GM21619 (cell line): ENCODE data around the gene RNPEPL1.
"Not testable (repeated sequence)": the region's sequence is repeated elsewhere in the genome, so short reads cannot be mapped to it uniquely, and the experiment has no call there.

Source experiments
- ATAC-seq: cut with Tn5 transposase; IDR thresholded peaks from one replicate; pipeline ENCODE4 v1.9.1; 2021; ENCODE audit not compliant: unreplicated experiment

The RNPEPL1 gene

GRCh38 chr2:240603081-240603835, 35.0 kb downstream of the RNPEPL1 start:
- no peak for ATAC-seq

GRCh38 chr2:240603846-240604245, 35.6 kb downstream of the RNPEPL1 start:
- ATAC-seq = no peak

- no peak for ATAC-seq
These were observed 36.1 kb downstream of the RNPEPL1 start for GRCh38 chr2:240604291-240604938.

GRCh38 chr2:240604939-240605716, 36.8 kb downstream of the RNPEPL1 start:
- no peak for ATAC-seq

- no peak for ATAC-seq
These were observed 37.8 kb downstream of the RNPEPL1 start for GRCh38 chr2:240605867-240606743.

- no peak for ATAC-seq
These were observed 43.4 kb downstream of the RNPEPL1 start for GRCh38 chr2:240611601-240612210.

- ATAC-seq = no peak
These were observed 45.5 kb downstream of the RNPEPL1 start for GRCh38 chr2:240613781-240614180.

GRCh38 chr2:240614391-240614790, 46.1 kb downstream of the RNPEPL1 start:
- ATAC-seq = no peak

GRCh38 chr2:240615396-240615795, 47.1 kb downstream of the RNPEPL1 start:
- no peak for ATAC-seq

GRCh38 chr2:240615820-240616547, 47.7 kb downstream of the RNPEPL1 start:
- no peak for ATAC-seq

- not testable (repeated sequence) for ATAC-seq
These were observed 48.8 kb downstream of the RNPEPL1 start for GRCh38 chr2:240616860-240617666.

- no peak for ATAC-seq
These were observed 50.5 kb downstream of the RNPEPL1 start for GRCh38 chr2:240618776-240619175.

- no peak for ATAC-seq
These were observed 51.3 kb downstream of the RNPEPL1 start for GRCh38 chr2:240619506-240620148.

GRCh38 chr2:240620149-240620731, 52.0 kb downstream of the RNPEPL1 start:
- no peak for ATAC-seq

GRCh38 chr2:240620859-240621258, 52.6 kb downstream of the RNPEPL1 start:
- no peak for ATAC-seq

GRCh38 chr2:240622060-240622411, 53.8 kb downstream of the RNPEPL1 start:
- ATAC-seq = no peak

- ATAC-seq = no peak
These were observed 54.4 kb downstream of the RNPEPL1 start for GRCh38 chr2:240622531-240623235.
